Stimulated activated CD4-positive, alpha-beta T cell treated with anti-CD3 and anti-CD28 coated beads, TNF-alpha, amount 100 ng/mL, for 48 hours (primary cell): ENCODE results near the gene TPRA1.
A peak's percentile ranks its signal among the peaks of the same experiment; 100 is the strongest.

Source experiments
- DNase-seq, 3 donors: peaks; one replicate each; pipeline ENCODE4 v3.0.0-alpha.2; 2020; ENCODE audit warnings: low read depth in 3 of 3

The TPRA1 gene

GRCh38 chr3:127560051-127560787 is 30.3 kb downstream of the TPRA1 start:
- DNase-seq = no peak

DNA sequence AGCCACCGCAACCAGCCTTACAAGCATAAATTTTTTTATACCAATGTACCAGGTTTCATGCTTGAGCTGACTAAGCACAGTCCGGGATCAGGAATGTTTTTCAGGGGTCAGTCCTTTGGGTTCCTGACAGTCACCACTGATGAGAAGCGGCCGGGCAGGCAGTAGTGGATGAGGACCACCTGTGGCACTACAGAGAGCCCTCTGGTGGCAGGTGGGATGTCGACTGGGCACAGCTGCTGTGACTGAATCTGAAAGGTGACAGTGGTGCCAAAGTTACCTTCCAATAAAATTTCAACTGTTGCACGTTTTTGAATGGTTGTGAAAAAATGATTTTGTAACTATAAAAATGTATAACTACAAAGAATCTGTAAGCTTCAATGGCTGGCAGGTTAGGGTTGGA is 34.0 kb downstream of the TPRA1 start:
- no peak for DNase-seq

GRCh38 chr3:127555108-127555507 is 35.4 kb downstream of the TPRA1 start:
- no peak for DNase-seq

GRCh38 chr3:127552038-127552437 is 38.5 kb downstream of the TPRA1 start:
- no peak for DNase-seq

DNA sequence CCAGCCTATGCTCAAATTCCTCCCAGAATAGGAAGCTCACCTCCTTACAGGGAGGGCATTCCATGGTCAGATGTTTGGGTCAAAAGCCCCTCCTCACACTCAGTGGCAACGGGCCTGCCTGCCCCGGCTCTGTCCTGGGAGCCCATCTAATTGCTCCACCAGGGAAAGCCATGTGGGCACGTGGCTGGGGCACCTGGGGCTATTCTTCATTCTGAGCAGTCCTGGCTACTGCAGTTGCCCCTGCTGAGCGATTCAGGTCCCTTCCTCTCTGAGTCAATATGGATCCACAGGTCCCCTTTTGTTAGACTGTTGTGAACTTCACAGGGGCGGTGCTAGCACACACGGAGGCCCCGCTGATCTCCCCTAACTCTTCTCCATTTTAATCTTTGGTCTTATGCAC is 39.4 kb downstream of the TPRA1 start:
- DNase-seq = no peak

- DNase-seq = no peak
Measured at GRCh38 chr3:127550468-127551157, 39.9 kb downstream of the TPRA1 start.

DNA sequence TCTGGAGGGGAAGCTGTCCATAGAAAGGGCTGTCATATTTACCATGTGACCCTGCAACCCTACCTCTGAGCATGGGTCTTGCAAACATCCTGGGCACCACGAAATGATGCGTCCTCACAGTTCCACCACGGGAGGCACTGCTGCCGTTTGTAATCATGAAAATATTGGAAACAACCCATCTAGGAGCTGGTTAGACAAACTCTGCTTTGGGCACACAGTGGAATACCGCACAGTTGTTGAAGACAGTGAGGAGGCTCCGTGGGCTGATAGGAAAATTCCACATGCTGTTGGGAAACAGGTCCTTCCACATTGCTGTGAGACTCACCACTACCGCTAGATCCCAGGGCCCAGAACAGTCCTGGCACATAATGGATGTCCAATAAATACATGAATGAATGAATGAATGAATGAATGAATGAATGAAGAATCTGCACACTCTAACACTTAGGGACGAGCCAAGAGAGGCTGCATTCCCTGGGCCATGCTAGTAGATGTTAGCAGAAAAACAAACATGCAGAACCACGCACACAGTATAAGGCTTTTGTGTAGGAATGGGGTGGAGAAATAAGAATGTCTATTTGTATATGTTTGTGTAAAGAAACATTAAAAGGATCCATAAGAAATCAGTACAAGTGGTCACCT is 40.6 kb downstream of the TPRA1 start:
- no peak for DNase-seq

DNA sequence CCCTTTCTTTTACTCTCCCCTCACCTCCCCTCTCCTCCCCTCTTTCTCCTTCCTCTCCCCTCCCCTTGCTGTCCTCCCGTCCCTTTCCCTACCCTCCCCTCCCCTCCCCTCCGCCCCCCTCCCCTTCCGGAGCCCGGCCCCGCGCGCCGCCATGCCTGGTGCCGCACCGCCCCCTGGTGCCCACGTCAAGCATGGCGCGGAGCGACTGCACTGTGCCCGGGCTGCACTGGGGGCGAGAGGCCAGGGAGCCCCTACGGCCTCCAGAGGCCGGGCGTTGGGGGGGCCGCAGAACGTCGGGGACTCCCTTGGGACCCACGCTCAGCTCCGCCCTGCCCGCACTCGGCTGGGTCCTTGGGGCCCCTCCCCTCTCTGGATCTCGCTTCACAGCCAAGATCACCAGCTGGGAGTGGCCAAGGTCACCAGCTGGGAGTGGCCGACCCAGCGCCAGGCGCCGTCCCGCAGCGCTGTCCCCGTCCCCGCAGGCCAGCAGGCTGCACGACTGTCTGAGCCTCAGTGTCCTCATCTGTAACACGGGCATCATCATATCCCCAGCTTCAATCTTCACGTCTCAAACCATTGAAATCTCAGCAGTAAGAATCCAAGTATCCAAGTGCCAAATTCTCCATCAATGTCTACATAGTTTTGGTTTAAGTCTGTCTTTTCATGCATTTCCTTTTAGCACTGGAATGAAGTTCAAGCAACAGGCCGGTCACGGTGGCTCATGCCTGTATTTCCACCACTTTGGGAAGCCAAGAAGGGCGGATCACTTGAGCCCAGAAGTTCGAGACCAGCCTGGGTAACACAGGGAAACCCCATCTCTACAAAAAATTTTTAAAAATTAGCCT is 42.5 kb downstream of the TPRA1 start:
- DNase-seq = peak; percentile 42 to 83 (median 64)

- no peak for DNase-seq
Measured at GRCh38 chr3:127546970-127547733, 43.4 kb downstream of the TPRA1 start.

DNA sequence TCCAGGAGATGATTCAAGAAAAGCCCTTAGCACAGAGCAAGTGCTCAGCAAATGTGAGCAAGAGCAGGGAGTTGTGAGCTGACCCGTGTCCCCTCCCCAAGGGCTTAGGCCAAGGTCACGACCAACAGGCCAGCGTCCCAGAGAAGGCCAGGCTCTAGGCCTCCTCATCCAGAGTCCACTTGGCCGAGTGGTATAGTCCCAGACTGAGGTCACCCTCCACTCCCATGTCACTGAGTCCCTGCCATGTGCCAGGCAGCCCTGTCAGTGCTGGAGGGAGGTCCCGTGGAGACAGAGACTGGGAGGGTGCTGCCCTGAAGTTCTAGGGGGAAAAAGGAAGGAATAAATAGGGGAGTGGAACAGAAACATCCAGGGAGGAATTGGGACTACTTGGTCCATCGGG is 44.0 kb downstream of the TPRA1 start:
- no peak for DNase-seq

- no peak for DNase-seq
Measured at GRCh38 chr3:127545711-127546457, 44.6 kb downstream of the TPRA1 start.

GRCh38 chr3:127545216-127545615 is 45.3 kb downstream of the TPRA1 start:
- no peak for DNase-seq

DNA sequence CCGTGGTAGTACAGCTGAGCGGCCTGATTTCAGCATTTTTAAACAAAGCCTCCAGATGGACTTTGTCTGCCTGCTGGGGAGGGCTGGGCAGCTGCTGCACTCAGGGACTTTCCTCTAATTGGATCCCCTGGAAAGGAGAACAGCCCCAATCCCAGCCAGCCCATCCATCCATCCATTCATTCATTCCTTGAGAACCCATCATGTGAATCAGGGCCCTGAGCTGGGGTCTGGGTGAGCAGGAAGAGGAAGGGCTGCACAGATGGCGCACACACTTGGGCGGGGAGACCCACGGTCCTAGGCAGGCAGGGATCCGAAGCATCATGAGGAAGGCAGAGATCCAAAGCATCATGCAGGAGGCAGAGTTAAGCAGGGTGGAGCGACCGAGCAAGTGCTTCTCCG is 45.7 kb downstream of the TPRA1 start:
- no peak for DNase-seq

DNA sequence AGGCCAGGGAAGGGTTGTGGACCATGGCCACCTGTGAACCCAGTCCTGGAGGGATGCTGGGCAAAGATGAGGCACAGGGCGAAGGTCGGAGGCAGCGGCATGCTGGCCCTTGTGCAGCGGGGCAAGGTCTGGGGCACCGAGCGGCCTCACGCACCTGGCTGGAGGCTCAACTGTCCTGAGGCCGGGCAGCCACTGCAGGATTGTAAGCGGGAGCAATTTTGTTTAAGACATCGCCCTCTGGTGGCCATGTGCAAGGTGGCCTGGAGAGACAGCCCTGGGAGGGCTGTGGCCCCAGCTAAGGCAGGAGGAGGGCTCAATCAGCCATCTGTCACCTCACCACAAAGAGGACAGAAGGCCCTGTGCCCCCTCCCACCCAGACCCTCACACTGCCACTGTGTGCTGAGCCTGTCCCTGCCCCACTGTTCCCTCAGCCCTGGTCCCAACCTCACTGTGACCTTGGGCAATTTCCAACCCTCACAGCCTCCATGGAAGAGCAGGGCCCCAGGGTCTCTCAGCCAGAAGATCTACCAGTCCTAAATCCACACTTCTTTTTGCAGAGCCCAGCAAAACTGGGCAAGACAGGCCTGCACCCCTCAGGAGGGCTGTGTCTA is 46.2 kb downstream of the TPRA1 start:
- DNase-seq = peak; percentile 26 to 58 (median 39)

DNA sequence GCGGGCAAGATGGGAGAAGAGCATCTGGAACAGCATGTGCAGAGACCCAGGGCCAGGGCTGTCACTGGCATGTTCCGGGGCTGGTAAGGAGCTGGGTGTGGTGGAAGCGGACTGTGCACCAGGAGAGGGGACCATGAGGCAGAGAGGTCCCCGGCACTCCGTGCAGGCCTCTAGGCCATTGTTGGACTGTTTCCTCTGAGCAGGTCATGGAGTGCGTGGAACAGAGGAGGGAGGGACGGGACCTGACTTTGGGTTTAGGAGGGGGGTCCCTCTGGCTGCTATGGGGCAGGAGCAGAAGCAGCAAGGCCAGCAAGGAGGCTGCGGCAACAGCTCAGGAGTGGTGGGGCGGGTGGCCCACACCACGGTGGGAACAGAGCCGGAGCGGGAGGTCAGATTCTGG is 47.1 kb downstream of the TPRA1 start:
- no peak for DNase-seq

GRCh38 chr3:127542441-127542952 is 48.0 kb downstream of the TPRA1 start:
- DNase-seq = no peak

- DNase-seq = no peak
Measured at GRCh38 chr3:127541320-127541719, 49.2 kb downstream of the TPRA1 start.

DNA sequence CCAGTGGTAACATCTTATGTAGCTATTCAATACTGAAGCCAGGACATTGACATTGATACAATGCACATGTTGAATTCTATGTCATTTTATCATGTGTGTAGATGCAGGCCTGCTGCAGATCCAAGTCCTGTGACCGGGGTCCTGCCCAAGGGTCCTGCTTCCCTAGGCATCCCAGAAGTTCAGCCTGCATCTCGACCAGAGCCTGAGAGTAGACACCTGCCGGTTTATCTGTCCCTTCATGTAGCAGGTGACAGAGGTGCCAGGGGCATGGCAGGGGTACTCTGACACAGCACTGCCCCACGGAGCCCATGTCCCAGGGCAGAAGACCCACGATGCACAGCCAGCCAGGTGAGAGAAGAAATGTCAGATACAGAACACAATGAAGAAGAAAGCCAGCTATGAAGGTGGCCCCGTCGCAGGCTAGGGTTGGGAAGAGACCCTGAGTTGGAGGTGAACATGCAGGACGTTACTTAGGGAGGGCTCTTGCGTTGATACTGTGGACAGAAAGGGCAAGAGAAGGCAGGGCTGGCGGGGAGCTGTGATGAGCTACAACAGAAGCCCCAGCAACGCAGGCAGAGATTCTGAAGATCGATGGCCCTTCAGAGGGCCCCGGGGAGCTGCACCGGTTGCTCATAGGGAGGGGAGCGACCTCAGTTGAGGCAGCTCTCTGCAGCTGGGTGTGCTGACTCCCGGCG is 51.0 kb downstream of the TPRA1 start:
- no peak for DNase-seq

GRCh38 chr3:127538569-127538968 is 52.0 kb downstream of the TPRA1 start:
- no peak for DNase-seq
